ENCODE measurements around the gene APP. TPM values are rescaled to one million over a fixed set of nuclear protein-coding genes. Genes with fewer than 3 reads are reported as not detected.

The APP gene
- total RNA-seq, 1 experiment from 2014 or later = 560 TPM

GRCh38 chr21:25931765-25932164, 238.8 kb downstream of the APP start (continued):
- no peak for TF ChIP-seq FOXP4 (CRISPR knock-in tag; IDR thresholded peaks at IDR 0.05)
- TF ChIP-seq CREM (CRISPR knock-in tag; IDR thresholded peaks at IDR 0.05) = no peak
- TF ChIP-seq IRF2 (CRISPR knock-in tag; IDR thresholded peaks at IDR 0.05; ENCODE audit: borderline replicate concordance, low read depth) = no peak
- no peak for TF ChIP-seq ZNF263 (CRISPR knock-in tag; IDR thresholded peaks at IDR 0.05; ENCODE audit: low read depth)

- DNase-seq (ENCODE audit: low spot score) = no peak
- peaks cover 35% of the 10 kb centered on the region for H3K36me3 Mint-ChIP-seq
- peaks cover 38% of the 10 kb centered on the region for H3K4me1 Mint-ChIP-seq
- POLR2A ChIA-PET = no interaction called here
- peaks cover 4% of the 10 kb centered on the region for H3K9me3 Mint-ChIP-seq
- CTCF ChIA-PET = no interaction called here
- H3K27me3 Mint-ChIP-seq (ENCODE audit: low read depth) = no peaks in the 10 kb centered on the region
- no peak for TF ChIP-seq E2F1 (CRISPR knock-in tag; IDR thresholded peaks at IDR 0.05)
- no peak for TF ChIP-seq RORB (CRISPR knock-in tag; IDR thresholded peaks at IDR 0.05)
- TF ChIP-seq EMX1 (CRISPR knock-in tag; IDR thresholded peaks at IDR 0.05) = no peak
- no peak for TF ChIP-seq OVOL2 (CRISPR knock-in tag; IDR thresholded peaks at IDR 0.05; ENCODE audit: borderline replicate concordance)
- no peak for TF ChIP-seq ZNF396 (CRISPR knock-in tag; IDR thresholded peaks at IDR 0.05; ENCODE audit: borderline replicate concordance)
- no peak for TF ChIP-seq MLX (CRISPR knock-in tag; IDR thresholded peaks at IDR 0.05)
- TF ChIP-seq CDX4 (CRISPR knock-in tag; IDR thresholded peaks at IDR 0.05; ENCODE audit: borderline replicate concordance) = no peak
- no peak for TF ChIP-seq STAT6 (CRISPR knock-in tag; conservative IDR thresholded peaks at IDR 0.05; ENCODE audit: low read depth)
- TF ChIP-seq GRHL2 (CRISPR knock-in tag; IDR thresholded peaks at IDR 0.05; ENCODE audit: insufficient replicate concordance, severe bottlenecking) = no peak
- TF ChIP-seq MAX (CRISPR knock-in tag; IDR thresholded peaks at IDR 0.05) = no peak
- TF ChIP-seq NFYB (CRISPR knock-in tag; conservative IDR thresholded peaks at IDR 0.05; ENCODE audit: low read depth) = no peak
- TF ChIP-seq JUN (CRISPR knock-in tag; IDR thresholded peaks at IDR 0.05) = no peak
- TF ChIP-seq PRDM15 (CRISPR knock-in tag; IDR thresholded peaks at IDR 0.05) = no peak
- TF ChIP-seq ZMAT4 (CRISPR knock-in tag; IDR thresholded peaks at IDR 0.05) = no peak
- no peak for TF ChIP-seq NR3C1 (CRISPR knock-in tag; conservative IDR thresholded peaks at IDR 0.05; ENCODE audit: low read depth)
- no peak for TF ChIP-seq ZNF317 (CRISPR knock-in tag; IDR thresholded peaks at IDR 0.05; ENCODE audit: borderline replicate concordance, low read depth)
- no peak overlapping the region for H3K4me3 Mint-ChIP-seq
- no peak overlapping the region for H3K27ac Mint-ChIP-seq
- ATAC-seq = no peak
Measured at GRCh38 chr21:25929856-25930520, 240.6 kb downstream of the APP start.
